Small intestine (tissue), 7 donors: ENCODE data around the gene KRTAP1-3. TPM values are rescaled to one million over a fixed set of nuclear protein-coding genes. Genes with fewer than 3 reads are reported as not detected.
"Not testable (repeated sequence)": the region's sequence is repeated elsewhere in the genome, so short reads cannot be mapped to it uniquely, and the experiment has no call there.

Source experiments
- DNase-seq, 2 donors: peaks; one replicate each; pipeline versions ENCODE4 v3.0.0 to v3.0.0-alpha.2; 2013
- FAIRE-seq: peaks from 2 replicates; lab custom pipeline; 2012; peaks lifted over from hg19 to GRCh38; lab: Jason Lieb, UNC
- H3K27ac ChIP-seq, 3 donors: one replicate each; pipeline ENCODE4 v1.5.1; 2013; ENCODE audit warnings: low read length in 2 of 3, mild to moderate bottlenecking in 2 of 3, control low read depth in 1 of 3, inconsistent platforms in 1 of 3, low read depth in 1 of 3, moderate library complexity in 1 of 3
- H3K27me3 ChIP-seq, 3 donors: one replicate each; pipeline ENCODE4 v1.6.1; 2013; ENCODE audit warnings: low read length in 3 of 3, inconsistent platforms in 1 of 3; ENCODE audit not compliant: control insufficient read depth in 3 of 3, insufficient read depth in 3 of 3
- H3K36me3 ChIP-seq, 3 donors: one replicate each; pipeline ENCODE4 v1.6.1; 2013; ENCODE audit warnings: low read length in 3 of 3, inconsistent platforms in 1 of 3, low read depth in 1 of 3, mild to moderate bottlenecking in 1 of 3, moderate library complexity in 1 of 3; ENCODE audit not compliant: control insufficient read depth in 3 of 3, insufficient read depth in 2 of 3
- H3K4me1 ChIP-seq, 3 donors: one replicate each; pipeline ENCODE4 v1.6.1; 2013; ENCODE audit warnings: low read length in 2 of 3, inconsistent platforms in 1 of 3, low read depth in 1 of 3, mild to moderate bottlenecking in 1 of 3, moderate library complexity in 1 of 3; ENCODE audit not compliant: control insufficient read depth in 3 of 3, insufficient read depth in 2 of 3
- H3K4me3 ChIP-seq, 3 donors: one replicate each; pipeline ENCODE4 v1.5.1; 2013; ENCODE audit warnings: low read length in 3 of 3, control low read depth in 1 of 3, inconsistent platforms in 1 of 3, low read depth in 1 of 3, mild to moderate bottlenecking in 1 of 3, moderate library complexity in 1 of 3
- H3K9me3 ChIP-seq, 2 donors: one replicate each; pipeline ENCODE4 v1.6.1; 2013; ENCODE audit warnings: low read depth in 1 of 2, low read length in 1 of 2; ENCODE audit not compliant: control insufficient read depth in 2 of 2, insufficient read depth in 1 of 2
- WGBS, 3 donors: extraction: QIAGEN DNeasy Blood & Tissue Kit; methylation state at CpG; one replicate each; pipeline ENCODE4 v1.1.7; 2013; 5-methylcytosine and 5-hydroxymethylcytosine counted together
- polyA plus RNA-seq, 4 donors: library from polyadenylated mRNA; stranded (reverse) in 3 of 4; unstranded in 1 of 4; fragments of 200-250 nt in 3 of 4; fragments of 120-200 nt in 1 of 4; gene quantifications; one replicate each; pipeline versions ENCODE4 v1.2.1 to v1.2.3, GENCODE V29; 2013
- donor health status: healthy with polysubstance abuse.
- donor health status: control.
- donor health status: control.
- donor health status: Bipolar disorder and iron deficiency.
- donor health status: healthy.

The KRTAP1-3 gene
- polyA plus RNA-seq, 4 donors = not detected

GRCh38 chr17:41058741-41059140, 24.1 kb upstream of the KRTAP1-3 start:
- FAIRE-seq = no peak
- Histone ChIP-seq H3K27ac (no peak overlapping the region), H3K9me3 (no peaks in the 10 kb centered on the region), H3K36me3 (no peaks in the 10 kb centered on the region), H3K4me3 (no peak overlapping the region), H3K27me3 (peaks cover 0 to 12% (median 4%) of the 10 kb centered on the region in 3 donors), H3K4me1 (no peaks in the 10 kb centered on the region)
- no peak for DNase-seq
- 67 to 86% (median 75%) methylated on average over 5 of the region's 5 CpGs for WGBS, 3 donors

DNA sequence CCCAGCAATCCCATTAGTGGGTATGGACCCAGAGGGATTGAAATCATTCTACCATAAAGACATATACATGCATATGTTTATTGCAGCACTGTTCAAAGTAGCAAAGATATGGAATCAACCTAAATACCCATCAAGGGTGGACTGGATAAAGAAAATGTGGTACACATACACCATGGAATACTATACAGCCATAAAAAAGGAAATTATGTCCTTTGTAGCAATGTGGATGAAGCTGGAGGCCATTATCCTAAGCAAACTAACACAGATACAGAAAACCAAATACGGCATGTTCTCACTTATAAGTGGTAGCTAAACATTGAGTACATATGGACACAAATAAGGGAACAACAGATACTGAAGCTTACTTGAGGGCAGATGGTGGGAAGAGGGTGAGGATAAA, 22.9 kb upstream of the KRTAP1-3 start:
- no peak for DNase-seq
- no peak overlapping the region for H3K4me3 ChIP-seq
- no peaks in the 10 kb centered on the region for H3K9me3 ChIP-seq
- FAIRE-seq = no peak
- no peaks in the 10 kb centered on the region for H3K4me1 ChIP-seq
- no peak overlapping the region for H3K27ac ChIP-seq
- peaks cover 0 to 12% (median 4%) of the 10 kb centered on the region in 3 donors for H3K27me3 ChIP-seq
- 93 to 100% (median 96%) methylated on average over 1 of the region's 1 CpG for WGBS, 3 donors
- no peaks in the 10 kb centered on the region for H3K36me3 ChIP-seq

DNA sequence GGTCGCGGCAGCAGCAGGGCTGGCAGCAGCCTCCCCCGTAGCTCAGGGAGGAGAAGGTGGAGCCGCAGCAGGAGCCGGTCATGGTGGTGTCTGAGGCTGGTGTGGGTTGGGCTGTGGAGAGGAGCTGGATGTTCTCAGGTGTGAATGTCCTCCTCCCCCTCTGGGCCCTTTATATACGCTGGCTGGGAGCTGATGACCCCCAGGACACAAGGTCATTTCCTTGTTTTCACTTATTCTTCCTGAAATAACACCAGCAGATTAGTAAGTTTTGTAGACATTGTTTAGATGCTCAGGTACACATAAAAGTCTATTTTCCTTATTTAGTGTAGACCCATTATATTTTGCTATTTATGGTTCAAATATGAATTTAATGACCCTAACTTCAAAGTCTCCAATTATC, 20.5 kb upstream of the KRTAP1-3 start, which contains the start of gene KRTAP2-2:
Gene KRTAP2-2 (minus strand): TSS at position 101 of the 400 bp plus-strand sequence. CDS start 19 bp downstream, at position 82.
- H3K4me1 ChIP-seq, H3K27me3 ChIP-seq, H3K9me3 ChIP-seq, FAIRE-seq, H3K27ac ChIP-seq, DNase-seq, H3K4me3 ChIP-seq, H3K36me3 ChIP-seq: not testable (repeated sequence)
- WGBS, 3 donors = 13 to 43% (median 21%) methylated on average over 1 of the region's 6 CpGs

- WGBS, 3 donors = 65 to 69% (median 69%) methylated on average over 5 to 9 of the region's 9 CpGs
- H3K36me3 ChIP-seq, H3K4me1 ChIP-seq, H3K27me3 ChIP-seq, H3K27ac ChIP-seq, FAIRE-seq, H3K4me3 ChIP-seq, DNase-seq, H3K9me3 ChIP-seq: not testable (repeated sequence)
Observed at GRCh38 chr17:41054556-41054955, 19.9 kb upstream of the KRTAP1-3 start.

DNA sequence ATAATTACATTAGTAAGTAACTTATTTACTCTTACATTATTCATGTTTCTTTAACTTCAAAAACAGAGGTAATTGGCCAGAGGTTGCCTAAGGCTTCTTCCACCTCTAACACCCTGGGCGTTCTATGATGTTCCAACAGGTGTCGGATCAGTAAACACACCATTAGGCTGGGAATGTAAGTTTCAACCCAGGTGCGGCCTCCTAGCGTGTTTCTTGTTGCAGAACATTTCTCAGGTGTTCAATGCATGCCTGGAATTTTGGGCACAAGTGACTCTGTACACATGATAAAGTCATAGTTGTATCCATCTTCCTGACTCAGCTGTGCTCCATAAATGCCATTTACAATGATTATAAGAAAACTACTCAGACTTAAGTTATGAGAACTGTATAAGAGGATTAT, 19.4 kb upstream of the KRTAP1-3 start:
- DNase-seq (no peak), FAIRE-seq (no peak)
- Histone ChIP-seq H3K9me3 (no peaks in the 10 kb centered on the region), H3K27ac (no peak overlapping the region), H3K36me3 (no peaks in the 10 kb centered on the region), H3K27me3 (peaks cover 0 to 4% (median 3%) of the 10 kb centered on the region in 3 donors), H3K4me1 (no peaks in the 10 kb centered on the region), H3K4me3 (no peak overlapping the region)
- WGBS, 3 donors = 86 to 89% (median 87%) methylated on average over 4 of the region's 4 CpGs

DNA sequence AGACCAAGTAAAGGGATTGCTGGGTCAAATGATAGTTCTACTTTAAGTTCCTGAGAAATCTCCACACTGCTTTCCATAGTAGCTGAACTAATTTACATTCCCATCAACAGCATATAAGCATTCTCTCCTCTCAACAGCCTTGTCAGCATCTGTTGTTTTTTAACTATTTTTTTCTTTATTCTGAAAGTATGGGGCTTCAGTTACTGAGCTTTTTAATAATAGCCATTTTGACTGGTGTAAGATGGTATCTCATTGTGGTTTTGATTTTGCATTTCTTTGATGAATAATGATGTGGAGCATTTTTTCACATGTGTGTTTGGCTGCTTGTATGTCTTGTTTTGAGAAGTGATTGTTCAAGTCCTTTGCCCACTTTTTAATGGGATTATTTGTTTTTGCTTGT, 17.9 kb upstream of the KRTAP1-3 start:
- FAIRE-seq = no peak
- H3K36me3 ChIP-seq = no peaks in the 10 kb centered on the region
- H3K4me1 ChIP-seq = no peaks in the 10 kb centered on the region

GRCh38 chr17:41049110-41049509, 14.4 kb upstream of the KRTAP1-3 start:
- no peak for DNase-seq
- H3K27me3 ChIP-seq = peaks cover 0 to 10% (median 9%) of the 10 kb centered on the region in 3 donors
- H3K27ac ChIP-seq = no peak overlapping the region
- H3K36me3 ChIP-seq = no peaks in the 10 kb centered on the region
- FAIRE-seq = no peak
- H3K4me1 ChIP-seq = no peaks in the 10 kb centered on the region
- no peak overlapping the region for H3K4me3 ChIP-seq
- no peaks in the 10 kb centered on the region for H3K9me3 ChIP-seq
- WGBS, 3 donors = 40 to 59% (median 49%) methylated on average over 2 of the region's 2 CpGs

More for the DNA sequence above, 17.9 kb upstream of the KRTAP1-3 start:
- H3K9me3 ChIP-seq = no peaks in the 10 kb centered on the region
- H3K27me3 ChIP-seq = peaks cover 0 to 8% (median 7%) of the 10 kb centered on the region in 3 donors
- H3K27ac ChIP-seq = no peak overlapping the region
- DNase-seq = no peak
- no peak overlapping the region for H3K4me3 ChIP-seq

DNA sequence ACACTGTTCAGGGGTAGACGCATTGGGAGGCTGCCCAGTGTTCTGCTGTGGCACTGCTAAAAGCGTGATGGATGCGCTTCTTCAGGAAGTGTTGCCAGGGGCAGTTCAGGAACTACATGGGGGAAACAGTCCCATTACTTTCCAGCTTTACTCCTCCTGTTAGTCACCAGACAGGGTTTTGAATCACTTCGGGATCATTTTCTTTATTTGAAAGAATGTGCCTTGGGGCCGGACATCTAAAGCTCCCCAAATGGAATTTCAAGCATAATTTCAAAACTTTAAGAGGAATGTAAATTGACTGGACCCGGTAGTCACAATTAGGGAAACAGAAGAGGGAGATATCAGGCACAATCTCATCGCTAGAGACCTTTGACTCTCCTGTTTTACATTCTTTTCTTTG, 13.8 kb upstream of the KRTAP1-3 start:
- DNase-seq (no peak), FAIRE-seq (no peak)
- no peak overlapping the region for H3K4me3 ChIP-seq
- H3K27ac ChIP-seq = no peak overlapping the region
- no peaks in the 10 kb centered on the region for H3K9me3 ChIP-seq
- 58 to 61% (median 59%) methylated on average over 7 of the region's 7 CpGs for WGBS, 3 donors
- H3K36me3 ChIP-seq = no peaks in the 10 kb centered on the region
- H3K27me3 ChIP-seq = peaks cover 0 to 10% (median 9%) of the 10 kb centered on the region in 3 donors
- no peaks in the 10 kb centered on the region for H3K4me1 ChIP-seq
